Measurements from ENCODE around the gene PAQR4. TPM values are rescaled to one million over a fixed set of nuclear protein-coding genes. Genes with fewer than 3 reads are reported as not detected.

Gene PAQR4
- total and polyA plus RNA-seq, 2 donors from 2014 or later, result 3.5 to 5.9 TPM

- intact Hi-C loops (cut with DNase I), result no loop called here
- Histone ChIP-seq H3K4me1 (ENCODE audit: control insufficient read depth in 2 of 3, insufficient read depth in 2 of 3, low read depth in 1 of 3, low read length in 3 of 3) (no peaks in the 10 kb centered on the region), H3K27me3 (ENCODE audit: control insufficient read depth, insufficient read depth, low read length) (no peaks in the 10 kb centered on the region), H3K27ac (ENCODE audit: low read depth in 2 of 2, low read length in 2 of 2) (no peak overlapping the region), H3K9ac (ENCODE audit: low read length in 3 of 3) (no peak overlapping the region), H3K4me3 (ENCODE audit: low read length in 3 of 3) (no peak overlapping the region), H3K9me3 (ENCODE audit: control insufficient read depth in 2 of 3, insufficient read depth in 1 of 3, low read length in 3 of 3) (no peaks in the 10 kb centered on the region), H3K36me3 (ENCODE audit: control insufficient read depth in 2 of 3, insufficient read depth in 3 of 3, low read length in 3 of 3) (no peaks in the 10 kb centered on the region)
- FAIRE-seq, result no peak
- no peak for DNase-seq
- no peak for TF ChIP-seq CTCF (IDR thresholded peaks at IDR 0.05; ENCODE audit: borderline replicate concordance, extremely low read depth, insufficient read depth)
Observed at GRCh38 chr16:2992383-2993081, 23.4 kb downstream of the PAQR4 start.

GRCh38 chr16:2996298-2996697 lies 27.1 kb downstream of the PAQR4 start:
- H3K4me3 ChIP-seq (ENCODE audit: low read length in 3 of 3), result no peak overlapping the region
- no peak for TF ChIP-seq CTCF (IDR thresholded peaks at IDR 0.05; ENCODE audit: borderline replicate concordance, extremely low read depth, insufficient read depth)
- H3K9me3 ChIP-seq (ENCODE audit: control insufficient read depth in 2 of 3, insufficient read depth in 1 of 3, low read length in 3 of 3), result no peaks in the 10 kb centered on the region
- intact Hi-C loops (cut with DNase I), result no loop called here
- no peaks in the 10 kb centered on the region for H3K36me3 ChIP-seq (ENCODE audit: control insufficient read depth in 2 of 3, insufficient read depth in 3 of 3, low read length in 3 of 3)
- FAIRE-seq, result no peak
- DNase-seq, result no peak
- H3K27me3 ChIP-seq (ENCODE audit: control insufficient read depth, insufficient read depth, low read length), result no peaks in the 10 kb centered on the region
- no peaks in the 10 kb centered on the region for H3K4me1 ChIP-seq (ENCODE audit: control insufficient read depth in 2 of 3, insufficient read depth in 2 of 3, low read depth in 1 of 3, low read length in 3 of 3)
- no peak overlapping the region for H3K9ac ChIP-seq (ENCODE audit: low read length in 3 of 3)
- no peak overlapping the region for H3K27ac ChIP-seq (ENCODE audit: low read depth in 2 of 2, low read length in 2 of 2)

GRCh38 chr16:2999929-3000328 lies 30.8 kb downstream of the PAQR4 start:
- H3K4me3 ChIP-seq (ENCODE audit: low read length in 3 of 3), result no peak overlapping the region
- no peak overlapping the region for H3K27ac ChIP-seq (ENCODE audit: low read depth in 2 of 2, low read length in 2 of 2)
- intact Hi-C loops (cut with DNase I), result no loop called here
- no peaks in the 10 kb centered on the region for H3K36me3 ChIP-seq (ENCODE audit: control insufficient read depth in 2 of 3, insufficient read depth in 3 of 3, low read length in 3 of 3)
- no peaks in the 10 kb centered on the region for H3K9me3 ChIP-seq (ENCODE audit: control insufficient read depth in 2 of 3, insufficient read depth in 1 of 3, low read length in 3 of 3)
- TF ChIP-seq CTCF (IDR thresholded peaks at IDR 0.05; ENCODE audit: borderline replicate concordance, extremely low read depth, insufficient read depth), result no peak
- H3K9ac ChIP-seq (ENCODE audit: low read length in 3 of 3), result no peak overlapping the region
- H3K4me1 ChIP-seq (ENCODE audit: control insufficient read depth in 2 of 3, insufficient read depth in 2 of 3, low read depth in 1 of 3, low read length in 3 of 3), result no peaks in the 10 kb centered on the region
- FAIRE-seq (no peak), DNase-seq (no peak)
- H3K27me3 ChIP-seq (ENCODE audit: control insufficient read depth, insufficient read depth, low read length), result no peaks in the 10 kb centered on the region

GRCh38 chr16:3000540-3000939 lies 31.4 kb downstream of the PAQR4 start:
- H3K4me1 ChIP-seq (ENCODE audit: control insufficient read depth in 2 of 3, insufficient read depth in 2 of 3, low read depth in 1 of 3, low read length in 3 of 3), result no peaks in the 10 kb centered on the region
- H3K9ac ChIP-seq (ENCODE audit: low read length in 3 of 3), result no peak overlapping the region
- no peak for DNase-seq
- no peaks in the 10 kb centered on the region for H3K27me3 ChIP-seq (ENCODE audit: control insufficient read depth, insufficient read depth, low read length)
- FAIRE-seq, result no peak
- no peak overlapping the region for H3K4me3 ChIP-seq (ENCODE audit: low read length in 3 of 3)
- TF ChIP-seq CTCF (IDR thresholded peaks at IDR 0.05; ENCODE audit: borderline replicate concordance, extremely low read depth, insufficient read depth), result no peak
- H3K9me3 ChIP-seq (ENCODE audit: control insufficient read depth in 2 of 3, insufficient read depth in 1 of 3, low read length in 3 of 3), result no peaks in the 10 kb centered on the region
- no peaks in the 10 kb centered on the region for H3K36me3 ChIP-seq (ENCODE audit: control insufficient read depth in 2 of 3, insufficient read depth in 3 of 3, low read length in 3 of 3)
- H3K27ac ChIP-seq (ENCODE audit: low read depth in 2 of 2, low read length in 2 of 2), result no peak overlapping the region
- intact Hi-C loops (cut with DNase I), result no loop called here
